ENCODE measurements around the gene TTC21A.

TTC21A gene

GRCh38 chr3:39181408-39182335, 74.2 kb downstream of the TTC21A start:
- no peak for DNase-seq

- DNase-seq, result no peak
These were observed 76.0 kb downstream of the TTC21A start for GRCh38 chr3:39183211-39184080.

- no peak for DNase-seq
These were observed 76.8 kb downstream of the TTC21A start for GRCh38 chr3:39184081-39184967.

GRCh38 chr3:39184968-39185285, 77.4 kb downstream of the TTC21A start:
- DNase-seq, result no peak

GRCh38 chr3:39185326-39185958, 78.0 kb downstream of the TTC21A start:
- no peak for DNase-seq

- no peak for DNase-seq
These were observed 78.6 kb downstream of the TTC21A start for GRCh38 chr3:39185959-39186691.

GRCh38 chr3:39186692-39187151, 79.2 kb downstream of the TTC21A start:
- DNase-seq, result no peak

- DNase-seq, result no peak
These were observed 80.1 kb downstream of the TTC21A start for GRCh38 chr3:39187372-39188155.

All from T-helper 9 cell (primary cell).